ENCODE data around the gene ASPRV1. TPM values are rescaled to one million over a fixed set of nuclear protein-coding genes. Genes with fewer than 3 reads are reported as not detected.
A peak's percentile ranks its signal among the peaks of the same experiment; 100 is the strongest.

The ASPRV1 gene
- total and polyA plus RNA-seq, 10 of the 15 experiments (the other 5 are each of a cell fraction or from before 2014, with no cell fraction given), result 0.11 to 1.1 (median 0.33) TPM

GRCh38 chr2:69914164-69914949 lies 47.1 kb downstream of the ASPRV1 start (continued):
- TF ChIP-seq EGR1 (IDR thresholded peaks at IDR 0.05; ENCODE audit: borderline replicate concordance in 1 of 2, low read depth in 2 of 2, low read length in 2 of 2), result no peak
- TF ChIP-seq ZBTB4 (CRISPR knock-in tag; IDR thresholded peaks at IDR 0.05), result no peak
- TF ChIP-seq MAX (IDR thresholded peaks at IDR 0.05; ENCODE audit: low read depth, low read length), result no peak; the same call in 1 of the 2 replicates
- no peak for TF ChIP-seq ZNF622 (IDR thresholded peaks at IDR 0.05)
- no peak for TF ChIP-seq ATF3 (IDR thresholded peaks at IDR 0.05; ENCODE audit: borderline replicate concordance, extremely low read depth, low read depth, low read length)
- peak; percentile 37; the same call in 1 of the 2 replicates for TF ChIP-seq ATF2 (IDR thresholded peaks at IDR 0.05; ENCODE audit: low read length)
- TF ChIP-seq HSF1 (IDR thresholded peaks at IDR 0.05; ENCODE audit: low read depth, low read length), result no peak
- TF ChIP-seq SPI1 (IDR thresholded peaks at IDR 0.05; ENCODE audit: borderline replicate concordance, insufficient read depth, low read depth, low read length), result no peak
- TF ChIP-seq PRDM15 (CRISPR knock-in tag; IDR thresholded peaks at IDR 0.05), result no peak
- peak; percentile 71 for TF ChIP-seq DPF2 (IDR thresholded peaks at IDR 0.05)
- TF ChIP-seq POU2F2 (IDR thresholded peaks at IDR 0.05; ENCODE audit: borderline replicate concordance, low read depth, low read length), result no peak
- no peak for TF ChIP-seq SUZ12 (IDR thresholded peaks at IDR 0.05; ENCODE audit: unreplicated experiment)
- TF ChIP-seq ELK1 (IDR thresholded peaks at IDR 0.05; ENCODE audit: low read depth, low read length), result no peak; the same call in 1 of the 2 replicates
- 0 out of 2 replicates have a peak, but pooled peaks have one; percentile 1 for TF ChIP-seq RAD21 (IDR thresholded peaks at IDR 0.05; ENCODE audit: insufficient read depth, low read depth, low read length)
- peak; percentile 72 for TF ChIP-seq FOXK2 (IDR thresholded peaks at IDR 0.05)
